ENCODE measurements around the gene APOL5. TPM values are rescaled to one million over a fixed set of nuclear protein-coding genes. Genes with fewer than 3 reads are reported as not detected.

Gene APOL5
- total RNA-seq, 2 experiments from 2014 or later: not detected

- intact Hi-C loops (cut with micrococcal nuclease): no loop called here
- DNase-seq (no peak), ATAC-seq (no peak)
- Mint-ChIP-seq H3K9me3 (peaks cover 34% of the 10 kb centered on the region), H3K27me3 (no peaks in the 10 kb centered on the region), H3K4me3 (no peak overlapping the region), H3K4me1 (ENCODE audit: low read depth) (peaks cover 25% of the 10 kb centered on the region), H3K27ac (no peak overlapping the region), H3K36me3 (ENCODE audit: low read depth) (peaks cover 21% of the 10 kb centered on the region)
- POLR2A ChIA-PET: interaction anchor here (0.6 to 2.3 kb wide), 3 partner anchors 20 to 309 kb away, joined by 3 to 12 read pairs (median 3); partner anchors contain the start of gene APOL6
- CTCF ChIA-PET: no interaction called here
- TF ChIP-seq CTCF (IDR thresholded peaks at IDR 0.05): no peak
Observed at GRCh38 chr22:35681454-35682052, 36.1 kb upstream of the APOL5 start.

DNA sequence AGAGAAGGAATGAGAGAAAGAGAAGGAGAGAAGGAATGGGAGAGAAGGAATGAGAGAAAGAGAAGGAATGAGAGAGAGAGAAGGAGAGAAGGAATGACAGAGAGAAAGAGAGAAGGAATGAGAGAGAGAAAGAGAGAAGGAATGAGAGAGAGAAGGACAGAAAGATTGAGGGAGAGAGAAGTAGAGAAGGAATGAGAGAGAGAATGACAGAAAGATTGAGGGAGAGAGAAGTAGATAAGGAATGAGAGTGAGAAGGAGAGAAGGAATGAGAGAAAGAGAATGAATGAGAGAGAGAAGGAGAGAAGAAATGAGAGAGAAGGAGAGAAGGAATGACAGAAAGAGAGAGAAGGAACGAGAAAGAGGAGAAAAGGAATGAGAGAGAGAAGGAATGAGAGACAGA is 34.1 kb upstream of the APOL5 start:
- ChIA-PET CTCF (interaction anchor here (1.1 kb wide), 1 partner anchor 20 kb away, joined by 3 read pairs; no protein-coding TSS in a partner anchor), POLR2A (no interaction called here)
- ATAC-seq (no peak), DNase-seq (no peak)
- Mint-ChIP-seq H3K9me3 (peaks cover 23% of the 10 kb centered on the region), H3K4me1 (ENCODE audit: low read depth) (peaks cover 23% of the 10 kb centered on the region), H3K4me3 (no peak overlapping the region), H3K27me3 (no peaks in the 10 kb centered on the region), H3K36me3 (ENCODE audit: low read depth) (peaks cover 17% of the 10 kb centered on the region), H3K27ac (no peak overlapping the region)
- intact Hi-C loops (cut with micrococcal nuclease): no loop called here
- peak; percentile 25 for TF ChIP-seq CTCF (IDR thresholded peaks at IDR 0.05)

DNA sequence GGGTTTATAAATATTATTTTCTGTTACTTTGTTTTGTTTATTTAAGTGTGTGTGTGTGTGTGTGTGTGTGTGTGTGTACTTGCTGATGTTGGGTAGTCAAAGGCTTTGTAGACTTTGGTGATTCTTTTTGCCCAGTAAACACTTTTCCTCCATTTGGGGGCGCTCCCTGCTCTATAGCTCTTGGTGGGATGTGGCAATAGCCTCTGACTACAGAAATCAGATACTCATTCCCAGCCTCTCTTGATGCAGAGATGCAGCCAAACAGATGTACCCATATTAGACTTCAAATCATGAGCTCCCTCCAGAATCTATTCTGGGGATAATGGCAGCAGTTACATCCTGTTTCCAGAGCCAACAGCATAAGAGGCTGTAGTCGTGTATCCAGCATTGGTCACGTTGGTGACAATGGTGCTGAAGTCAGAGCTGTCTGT is 33.4 kb upstream of the APOL5 start:
- H3K9me3 Mint-ChIP-seq: peaks cover 15% of the 10 kb centered on the region
- ChIA-PET CTCF (interaction anchor here (0.9 to 1.6 kb wide), 3 partner anchors 21 to 58 kb away, joined by 3 to 7 read pairs (median 3); no protein-coding TSS in a partner anchor), POLR2A (interaction anchor here (1.6 to 1.7 kb wide), 2 partner anchors 22 to 36 kb away, joined by 5 to 7 read pairs; partner anchors contain the start of gene APOL6)
- intact Hi-C loops (cut with micrococcal nuclease): no loop called here
- no peak overlapping the region for H3K4me3 Mint-ChIP-seq
- no peaks in the 10 kb centered on the region for H3K27me3 Mint-ChIP-seq
- peaks cover 15% of the 10 kb centered on the region for H3K4me1 Mint-ChIP-seq (ENCODE audit: low read depth)
- no peak for TF ChIP-seq CTCF (IDR thresholded peaks at IDR 0.05)
- no peak overlapping the region for H3K27ac Mint-ChIP-seq
- H3K36me3 Mint-ChIP-seq (ENCODE audit: low read depth): peaks cover 13% of the 10 kb centered on the region
- ATAC-seq (no peak), DNase-seq (no peak)

DNA sequence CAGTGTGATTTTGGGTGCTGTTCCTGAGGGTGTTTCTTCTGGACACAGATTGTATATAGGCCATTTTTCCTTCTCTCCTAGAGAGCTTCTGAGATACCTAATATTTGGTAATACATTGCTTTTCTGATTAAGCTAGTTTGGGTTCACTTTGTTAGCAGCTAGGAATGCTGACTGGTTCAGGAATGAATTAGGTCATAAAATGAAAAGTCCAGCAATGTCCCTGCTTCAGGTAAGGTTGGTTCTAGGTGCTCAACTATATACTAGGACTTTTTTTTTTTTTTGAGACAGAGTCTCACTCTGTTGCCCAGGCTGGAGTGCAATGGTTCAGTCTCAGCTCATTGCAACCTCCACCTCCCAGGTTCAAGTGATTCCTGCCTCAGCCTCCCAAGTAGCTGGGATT is 32.9 kb upstream of the APOL5 start:
- CTCF ChIA-PET: interaction anchor here (0.9 to 1.6 kb wide), 3 partner anchors 21 to 58 kb away, joined by 3 to 7 read pairs (median 3); no protein-coding TSS in a partner anchor
- no peak overlapping the region for H3K27ac Mint-ChIP-seq
- H3K9me3 Mint-ChIP-seq: peaks cover 12% of the 10 kb centered on the region
- H3K4me3 Mint-ChIP-seq: no peak overlapping the region
- DNase-seq (no peak), ATAC-seq (no peak)
- peaks cover 11% of the 10 kb centered on the region for H3K36me3 Mint-ChIP-seq (ENCODE audit: low read depth)
- POLR2A ChIA-PET: interaction anchor here (1.6 to 1.7 kb wide), 2 partner anchors 22 to 37 kb away, joined by 5 to 7 read pairs; partner anchors contain the start of gene APOL6
- intact Hi-C loops (cut with micrococcal nuclease): no loop called here
- H3K27me3 Mint-ChIP-seq: no peaks in the 10 kb centered on the region
- H3K4me1 Mint-ChIP-seq (ENCODE audit: low read depth): peaks cover 11% of the 10 kb centered on the region
- TF ChIP-seq CTCF (IDR thresholded peaks at IDR 0.05): no peak

GRCh38 chr22:35685731-35686130 is 31.9 kb upstream of the APOL5 start:
- ChIA-PET CTCF (interaction anchor here (1.6 kb wide), 1 partner anchor 58 kb away, joined by 7 read pairs; no protein-coding TSS in a partner anchor), POLR2A (interaction anchor here (1.1 to 1.7 kb wide), 2 partner anchors 38 kb away, joined by 3 to 7 read pairs; partner anchors contain the start of gene APOL6)
- no peak for TF ChIP-seq CTCF (IDR thresholded peaks at IDR 0.05)
- peaks cover 4% of the 10 kb centered on the region for H3K4me1 Mint-ChIP-seq (ENCODE audit: low read depth)
- no peak for ATAC-seq
- no peaks in the 10 kb centered on the region for H3K27me3 Mint-ChIP-seq
- no peak overlapping the region for H3K4me3 Mint-ChIP-seq
- no peak overlapping the region for H3K27ac Mint-ChIP-seq
- peaks cover 8% of the 10 kb centered on the region for H3K36me3 Mint-ChIP-seq (ENCODE audit: low read depth)
- DNase-seq: no peak
- peaks cover 8% of the 10 kb centered on the region for H3K9me3 Mint-ChIP-seq
- intact Hi-C loops (cut with micrococcal nuclease): no loop called here

All from activated CD8-positive, alpha-beta T cell treated with anti-CD3 and anti-CD28 coated beads for 36 hours (primary cell).